TTC549 (cell line): ENCODE measurements around the gene SLC26A11.
A peak's percentile ranks its signal among the peaks of the same experiment; 100 is the strongest.
"Not testable (repeated sequence)": the region's sequence is repeated elsewhere in the genome, so short reads cannot be mapped to it uniquely, and the experiment has no call there.

Experiments
- FAIRE-seq: peaks from 2 replicates; lab custom pipeline; 2012; peaks lifted over from hg19 to GRCh38; lab: Jason Lieb, UNC

SLC26A11 gene

DNA sequence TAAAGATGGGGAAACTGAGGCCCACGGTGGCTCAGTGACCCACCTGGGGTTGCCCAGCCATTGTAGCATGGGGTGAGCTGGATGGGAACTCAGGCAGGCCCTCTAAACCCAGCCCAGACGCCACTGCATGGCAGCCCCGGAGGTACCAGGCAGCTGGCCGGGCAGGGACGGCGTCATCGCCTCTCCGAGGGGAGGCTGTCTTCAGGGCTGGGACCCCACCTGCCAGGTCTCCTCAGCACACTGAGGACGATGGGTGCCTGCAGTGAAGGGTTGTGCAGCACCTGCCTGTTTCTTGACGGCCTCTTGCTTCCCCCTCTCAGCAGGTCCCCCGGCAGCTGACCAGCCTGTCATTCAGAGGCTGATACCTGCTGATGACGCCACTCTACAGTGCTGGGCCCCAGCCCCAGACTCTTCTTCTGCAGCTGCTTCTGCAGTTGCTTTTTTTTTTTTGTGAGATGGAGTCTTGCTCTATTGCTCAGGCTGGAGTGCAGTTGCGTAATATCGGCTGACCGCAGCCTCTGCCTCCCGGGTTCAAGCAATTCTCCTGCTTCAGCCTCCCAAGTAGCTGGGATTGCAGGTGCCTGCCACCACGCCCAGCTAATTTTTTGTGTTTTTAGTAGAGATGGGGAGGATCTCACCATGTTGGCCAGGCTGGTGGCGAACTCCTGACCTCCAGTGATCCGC lies 65.2 kb downstream of the SLC26A11 start:
- no peak for FAIRE-seq

DNA sequence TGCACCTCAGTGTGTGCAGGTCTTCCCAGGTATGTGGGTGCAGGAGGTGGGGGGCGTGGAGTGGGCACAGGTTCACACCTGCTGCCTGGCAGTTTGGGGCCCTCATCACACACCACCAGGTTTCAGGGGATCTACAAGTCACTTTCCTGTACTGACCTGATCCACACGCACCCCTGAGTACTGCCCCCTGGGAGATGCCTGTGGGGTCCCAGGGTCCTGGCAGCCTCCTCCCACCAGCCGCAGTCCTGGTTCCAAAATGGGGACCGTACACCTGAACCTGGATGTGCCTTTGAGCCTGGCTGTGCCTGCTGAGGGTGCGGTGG lies 66.4 kb downstream of the SLC26A11 start:
- FAIRE-seq = no peak

DNA sequence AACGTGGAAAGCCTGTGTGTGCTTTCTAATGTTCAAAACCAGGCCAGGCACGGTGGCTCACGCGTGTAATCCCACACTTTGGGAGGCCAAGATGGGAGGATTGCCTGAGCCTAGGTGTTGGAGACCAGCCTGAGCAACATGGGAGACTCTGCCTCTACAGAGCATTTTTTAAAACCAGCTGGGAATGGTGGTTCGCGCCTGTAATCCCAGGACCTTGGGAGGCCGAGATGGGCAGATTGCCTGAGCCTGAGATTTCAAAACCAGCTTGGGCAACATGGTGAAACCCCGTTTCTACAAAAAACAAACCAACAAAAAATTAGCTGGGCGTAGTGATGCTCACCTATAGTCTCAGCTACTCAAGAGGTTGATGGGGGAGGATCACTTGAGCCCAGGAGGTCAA lies 66.8 kb downstream of the SLC26A11 start:
- FAIRE-seq = no peak

DNA sequence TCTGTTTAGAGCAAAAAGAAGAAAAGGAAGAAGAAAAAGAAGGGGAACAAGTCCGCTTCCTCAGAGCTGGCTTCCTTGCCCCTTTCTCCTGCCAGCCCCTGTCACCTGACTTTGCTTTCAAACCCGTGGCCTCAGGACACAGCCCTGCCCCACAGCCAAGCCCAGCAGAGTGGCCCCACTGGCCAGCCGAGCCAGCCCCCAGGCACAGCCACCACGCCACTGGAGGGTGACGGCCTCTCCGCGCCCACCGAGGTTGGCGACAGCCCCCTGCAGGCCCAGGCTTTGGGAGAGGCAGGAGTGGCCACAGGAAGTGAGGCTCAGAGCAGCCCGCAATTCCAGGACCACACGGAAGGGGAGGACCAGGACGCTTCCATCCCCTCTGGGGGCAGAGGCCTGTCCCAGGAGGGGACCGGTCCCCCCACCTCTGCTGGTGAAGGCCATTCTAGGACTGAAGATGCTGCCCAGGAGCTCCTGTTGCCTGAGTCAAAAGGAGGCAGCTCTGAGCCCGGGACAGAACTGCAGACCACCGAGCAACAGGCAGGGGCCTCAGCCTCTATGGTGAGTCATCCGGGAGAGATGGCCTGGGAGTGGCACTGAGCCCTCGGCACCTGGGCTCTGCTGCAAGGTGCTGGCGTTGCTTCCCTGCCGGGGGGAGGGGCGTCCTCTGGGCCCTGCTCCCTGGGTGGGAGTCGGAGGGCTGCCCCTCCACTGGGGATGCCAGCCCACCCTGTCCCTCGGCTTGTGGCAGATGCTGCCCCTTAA lies 67.8 kb downstream of the SLC26A11 start:
- FAIRE-seq = no peak

DNA sequence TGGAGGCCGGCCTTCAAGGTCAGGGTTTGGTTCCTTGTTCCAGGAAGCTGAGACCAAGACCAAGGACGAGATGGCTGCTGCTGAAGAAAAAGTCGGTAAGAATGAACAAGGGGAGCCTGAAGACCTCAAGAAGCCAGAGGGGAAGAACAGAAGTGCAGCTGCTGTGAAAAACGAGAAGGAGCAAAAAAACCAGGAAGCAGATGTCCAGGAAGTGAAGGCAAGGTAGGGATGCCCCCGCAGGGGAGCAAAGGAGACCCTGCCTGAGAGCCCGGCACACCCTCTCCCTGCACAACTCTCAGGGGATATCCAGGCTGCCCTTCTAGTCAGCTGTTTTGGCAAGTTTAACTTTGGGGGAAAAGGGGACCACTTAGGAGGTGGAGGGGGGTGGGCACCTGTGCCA lies 69.4 kb downstream of the SLC26A11 start:
- no peak for FAIRE-seq

DNA sequence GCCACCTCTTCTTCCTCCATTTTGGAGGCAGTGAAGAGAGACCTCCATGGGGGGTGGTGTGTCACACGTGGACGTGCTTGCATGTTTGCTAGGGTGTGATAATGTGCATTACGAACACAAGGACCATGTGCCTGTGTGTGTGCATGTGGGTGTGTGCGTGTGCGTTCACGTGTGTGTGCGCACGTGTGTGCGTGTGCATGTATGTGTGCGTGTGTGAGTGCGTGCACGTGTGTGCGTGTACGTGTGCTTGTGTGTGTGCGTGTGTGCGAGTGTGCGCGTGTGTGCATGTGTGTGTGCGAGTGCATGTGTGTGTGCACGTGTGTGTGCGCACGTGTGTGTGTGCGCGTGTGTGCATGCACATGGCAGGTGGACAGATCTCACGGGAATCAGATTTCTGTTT lies 69.9 kb downstream of the SLC26A11 start:
- no peak for FAIRE-seq

DNA sequence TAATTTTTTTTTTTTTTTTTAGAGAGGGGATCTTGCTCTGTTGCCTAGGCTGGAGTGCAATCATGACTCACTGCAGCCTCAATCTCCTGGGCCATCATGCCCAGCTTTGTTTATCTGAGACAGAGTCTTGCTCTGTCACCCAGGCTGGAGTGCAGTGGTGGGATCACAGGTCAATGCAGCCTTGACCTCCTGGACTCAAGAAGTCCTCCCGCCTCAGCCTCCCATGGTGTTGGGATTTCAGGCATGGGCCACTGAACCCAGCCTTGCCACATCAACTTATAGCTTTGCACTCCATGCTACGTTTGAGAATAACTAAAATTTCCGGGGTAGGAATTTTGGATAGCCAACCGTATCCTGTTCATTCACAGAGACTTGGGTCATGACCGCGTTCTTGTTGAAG lies 71.0 kb downstream of the SLC26A11 start:
- no peak for FAIRE-seq

DNA sequence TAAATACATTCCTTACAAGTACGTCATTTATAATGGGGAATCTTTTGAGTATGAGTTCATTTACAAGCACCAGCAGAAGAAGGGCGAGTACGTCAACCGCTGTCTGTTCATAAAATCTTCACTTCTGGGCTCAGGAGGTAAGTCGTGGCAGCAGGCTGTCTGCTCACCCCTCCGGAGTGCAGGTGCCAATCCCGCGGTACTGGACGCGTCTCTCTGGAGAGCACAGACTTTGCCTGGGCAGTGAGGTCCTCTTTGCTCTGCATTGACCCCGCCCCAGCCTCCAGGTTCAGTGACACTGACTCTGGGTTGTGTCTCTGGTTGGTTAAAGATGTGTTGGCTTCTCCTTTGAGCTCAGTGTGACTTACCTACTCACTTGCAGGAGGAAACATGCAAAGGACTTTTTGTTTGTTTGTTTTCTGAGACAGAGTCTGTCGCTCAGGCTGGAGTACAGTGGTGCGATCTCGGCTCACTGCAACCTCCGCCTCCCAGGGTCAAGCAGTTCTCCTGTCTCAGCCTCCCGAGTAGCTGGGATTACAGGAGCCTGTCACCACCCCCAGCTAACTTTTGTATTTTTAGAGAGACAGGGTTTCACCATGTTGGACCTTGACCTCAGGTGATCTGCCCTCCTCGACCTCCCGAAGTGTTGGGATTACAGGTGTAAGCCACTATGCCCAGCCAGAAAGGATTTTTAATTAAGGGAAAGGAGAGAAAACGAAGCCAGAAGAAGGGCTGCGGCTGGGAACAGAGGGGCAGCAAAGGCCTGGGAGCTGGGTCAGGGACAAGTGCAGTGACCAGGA lies 71.7 kb downstream of the SLC26A11 start:
- FAIRE-seq = no peak

DNA sequence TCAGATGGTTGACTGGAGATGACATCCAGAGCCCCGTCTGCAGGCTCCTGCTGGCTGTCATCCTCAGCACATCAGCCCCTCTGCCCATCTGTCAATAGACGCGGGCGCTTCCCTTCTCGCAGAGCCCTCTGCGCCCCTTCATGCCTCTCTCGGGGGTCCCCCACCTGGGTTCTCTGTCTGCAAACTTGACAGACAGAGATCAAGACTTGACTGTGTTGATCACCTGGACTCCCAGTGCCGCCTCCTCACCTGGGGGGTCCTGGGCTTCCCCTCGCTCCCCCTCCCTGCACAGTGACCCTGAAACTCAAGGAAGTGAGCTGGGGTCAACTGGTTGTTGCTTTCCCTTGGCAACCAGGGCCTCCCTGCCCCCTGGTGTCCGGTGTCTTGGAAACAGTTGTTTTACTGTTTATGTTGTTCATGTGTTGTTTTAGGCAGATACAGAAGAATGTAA lies 72.3 kb downstream of the SLC26A11 start:
- no peak for FAIRE-seq

DNA sequence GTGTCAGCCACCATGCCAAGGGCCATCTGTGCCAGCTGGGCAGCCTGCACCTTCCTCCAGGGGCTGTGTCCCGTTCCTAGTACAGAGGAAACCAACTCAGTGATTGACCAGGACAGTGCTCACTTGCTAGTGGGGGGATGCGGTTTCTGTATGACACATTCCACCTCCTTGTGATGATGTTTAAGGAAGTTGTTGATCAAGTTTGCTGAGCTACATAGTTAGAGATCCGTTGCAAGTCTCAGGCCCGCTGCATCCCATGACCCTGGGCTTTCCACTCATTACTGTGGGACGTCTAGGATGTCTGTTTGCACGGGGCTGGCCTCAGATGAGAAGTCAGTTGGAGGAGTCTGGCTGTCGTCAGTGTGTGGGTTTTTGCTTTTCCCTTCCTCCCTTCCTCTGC lies 74.0 kb downstream of the SLC26A11 start:
- FAIRE-seq = no peak

DNA sequence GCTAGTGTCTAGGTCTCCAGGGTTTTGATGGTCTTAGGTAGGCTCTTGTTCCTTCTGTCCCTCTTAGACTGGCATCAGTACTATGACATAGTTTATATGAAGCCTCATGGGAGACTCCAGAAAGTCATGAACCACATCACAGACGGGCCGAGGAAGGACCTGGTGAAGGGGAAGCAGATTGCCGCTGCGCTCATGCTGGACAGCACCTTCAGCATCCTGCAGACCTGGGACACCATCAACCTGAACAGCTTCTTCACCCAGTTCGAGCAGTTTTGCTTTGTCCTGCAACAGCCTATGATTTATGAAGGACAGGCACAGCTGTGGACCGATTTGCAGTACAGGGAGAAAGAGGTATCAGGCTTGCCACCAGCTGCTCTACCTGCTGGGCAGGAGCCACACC lies 74.4 kb downstream of the SLC26A11 start:
- FAIRE-seq = no peak

DNA sequence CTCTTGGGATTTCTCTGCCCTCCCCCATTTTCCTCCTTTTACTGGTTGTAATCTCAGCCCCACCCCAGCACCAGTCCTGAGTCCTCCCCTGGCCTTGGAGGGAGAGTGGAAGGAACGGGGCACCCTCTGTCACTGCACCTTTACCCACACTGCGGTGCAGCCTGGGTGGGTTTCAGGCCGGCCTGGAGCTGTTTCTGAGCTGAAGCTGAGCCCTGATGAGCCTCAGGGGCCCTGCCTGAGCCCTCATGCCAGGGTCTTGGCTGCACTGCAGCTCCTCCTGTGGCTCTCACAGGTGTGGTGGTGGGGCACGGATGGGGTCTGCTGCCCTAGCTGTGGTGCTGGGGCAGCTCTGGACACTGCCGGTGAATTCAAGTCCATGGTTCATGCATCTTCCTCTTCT lies 74.9 kb downstream of the SLC26A11 start:
- no peak for FAIRE-seq

DNA sequence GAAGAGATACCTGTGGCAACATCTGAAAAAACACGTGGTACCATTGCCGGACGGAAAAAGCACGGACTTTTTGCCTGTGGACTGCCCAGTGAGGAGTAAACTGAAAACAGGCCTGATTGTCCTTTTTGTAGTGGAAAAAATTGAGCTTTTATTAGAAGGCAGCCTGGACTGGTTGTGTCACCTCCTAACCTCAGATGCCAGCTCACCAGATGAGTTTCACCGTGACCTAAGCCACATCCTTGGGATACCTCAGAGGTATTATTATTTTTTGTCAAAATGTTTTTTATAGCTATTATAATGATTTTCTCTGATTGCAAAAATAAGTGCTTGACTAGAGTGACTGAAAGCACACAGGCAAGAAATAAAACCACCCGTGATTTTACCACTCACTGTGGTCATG lies 75.3 kb downstream of the SLC26A11 start:
- no peak for FAIRE-seq

DNA sequence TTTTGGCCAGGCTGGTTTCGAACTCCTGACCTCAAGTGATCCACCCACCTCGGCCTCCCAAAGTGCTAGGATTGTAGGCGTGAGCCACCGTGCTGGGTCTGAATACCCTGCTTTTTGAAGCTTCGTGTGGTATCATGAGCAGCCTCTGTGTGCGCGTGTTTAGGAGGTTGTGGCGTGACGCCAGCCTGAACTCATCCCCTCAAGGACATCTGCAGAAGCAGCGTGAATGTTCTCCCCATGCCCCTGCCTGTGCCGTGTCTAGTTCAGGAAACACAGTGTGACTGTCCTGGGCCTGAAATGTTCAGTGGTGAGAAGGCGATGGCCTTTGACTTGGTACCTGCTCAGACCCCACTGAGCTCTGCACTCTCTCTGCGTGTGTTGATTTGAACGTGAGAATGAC lies 76.0 kb downstream of the SLC26A11 start:
- no peak for FAIRE-seq

DNA sequence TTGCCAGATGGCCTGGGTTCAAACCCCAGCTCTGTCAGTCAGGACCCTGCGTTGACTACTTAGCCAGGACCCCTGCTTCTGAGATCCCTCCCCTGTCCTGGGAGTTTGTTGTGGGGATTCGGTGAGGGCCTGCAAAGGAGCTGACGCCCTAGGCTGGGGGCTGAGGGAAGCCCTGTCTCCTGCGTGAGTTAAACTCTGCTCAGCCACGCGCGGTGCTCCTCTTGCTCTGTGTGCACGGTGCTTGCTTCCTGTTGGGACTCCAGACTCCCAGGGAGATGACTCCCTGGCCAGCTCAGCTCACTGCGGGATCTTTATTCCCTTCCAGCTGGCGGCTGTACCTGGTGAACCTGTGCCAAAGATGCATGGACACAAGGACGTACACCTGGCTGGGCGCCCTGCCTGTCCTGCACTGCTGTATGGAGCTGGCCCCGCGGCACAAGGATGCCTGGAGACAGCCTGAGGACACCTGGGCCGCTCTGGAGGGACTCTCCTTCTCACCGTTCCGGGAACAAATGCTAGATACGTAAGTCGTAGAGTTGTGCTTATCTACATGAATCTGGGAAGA lies 77.9 kb downstream of the SLC26A11 start:
- no peak for FAIRE-seq

DNA sequence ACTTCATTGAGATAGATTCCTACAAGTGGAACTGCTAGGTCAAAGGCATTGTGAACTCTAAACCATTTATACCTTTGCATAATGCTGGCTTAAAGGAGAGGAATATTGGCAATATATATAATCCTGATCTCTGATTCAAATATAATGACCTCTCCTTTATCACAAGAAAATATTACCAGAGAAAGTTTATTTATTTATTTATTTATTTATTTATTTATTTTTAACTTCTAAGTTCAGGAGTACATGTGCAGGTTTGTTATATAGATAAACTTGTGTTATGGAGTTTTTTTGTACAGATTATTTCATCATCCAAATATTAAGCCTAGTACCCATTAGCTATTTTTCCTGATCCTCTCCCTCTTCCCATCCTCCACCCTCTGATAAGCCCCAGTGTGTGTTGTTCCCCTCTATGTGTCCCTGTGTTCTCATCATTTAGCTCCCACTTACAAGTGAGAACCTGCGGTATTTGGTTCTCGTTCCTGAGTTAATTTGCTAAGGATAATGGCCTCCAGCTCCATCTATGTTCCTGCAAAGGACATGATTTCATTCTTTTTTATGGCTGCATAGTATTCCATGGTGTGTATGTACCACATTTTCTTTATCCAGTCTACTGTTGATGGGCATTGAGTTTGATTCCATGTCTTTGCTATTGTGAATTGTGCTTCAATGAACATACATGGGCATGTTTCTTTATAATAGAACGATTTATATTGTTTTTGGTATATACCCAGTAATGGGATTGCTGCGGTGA lies 79.3 kb downstream of the SLC26A11 start:
- FAIRE-seq = peak; percentile 9

DNA sequence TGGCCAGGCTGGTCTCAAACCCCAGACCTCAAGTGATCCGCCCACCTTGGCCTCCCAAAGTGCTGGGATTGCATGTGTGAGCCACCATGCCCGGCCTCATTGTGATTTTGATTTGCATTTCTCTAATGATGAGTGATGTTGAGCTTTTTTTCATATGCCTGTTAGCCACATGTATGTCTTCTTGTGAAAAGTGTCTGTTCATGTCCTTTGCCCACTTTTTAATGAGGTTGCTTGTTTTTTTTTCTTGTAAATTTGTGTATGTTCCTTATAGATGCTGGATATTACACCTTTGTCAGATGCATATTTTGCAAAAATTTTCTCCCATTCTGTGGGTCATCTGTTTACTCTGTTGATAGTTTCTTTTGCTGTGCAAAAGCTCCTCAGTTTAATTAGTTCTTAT lies 80.5 kb downstream of the SLC26A11 start:
- FAIRE-seq = not testable (repeated sequence)
